Stimulated activated CD8-positive, alpha-beta memory T cell treated with anti-CD3 and anti-CD28 coated beads, Interleukin-7, amount 100 ng/mL, for 1 hour (primary cell): ENCODE data around the gene TMEM134.
"Not testable (repeated sequence)": the region's sequence is repeated elsewhere in the genome, so short reads cannot be mapped to it uniquely, and the experiment has no call there.

Experiments
- DNase-seq, 2 donors: peaks; one replicate each; pipeline ENCODE4 v3.0.0-alpha.2; 2020; ENCODE audit warnings: low read depth in 2 of 2

TMEM134 gene

GRCh38 chr11:67438158-67438902 lies 30.7 kb downstream of the TMEM134 start:
- DNase-seq: peak in 1 of 2 donors; percentile 49

DNA sequence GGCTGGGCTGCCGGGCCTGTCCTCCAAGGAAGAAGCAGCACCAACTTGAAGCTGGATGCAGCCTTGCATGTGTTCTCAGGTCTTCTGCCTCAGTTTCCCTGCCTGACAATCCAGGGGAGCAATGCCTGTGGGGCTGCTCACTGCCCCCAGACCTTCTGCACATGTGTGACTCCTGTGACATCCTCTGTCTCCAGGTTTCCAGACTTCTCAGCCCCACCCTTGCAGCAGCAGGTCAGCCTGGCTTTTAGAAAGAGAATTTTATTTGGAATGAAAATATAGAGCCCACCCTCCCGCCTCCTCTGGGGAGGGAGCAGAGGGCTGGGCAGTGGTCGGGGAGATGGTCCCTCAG lies 31.3 kb downstream of the TMEM134 start:
- DNase-seq: no peak

GRCh38 chr11:67437082-67437808 lies 31.8 kb downstream of the TMEM134 start, which contains the start of gene PTPRCAP:
TSS of gene PTPRCAP (minus strand) at chr11:67437682. CDS start at chr11:67437619, 63 bp downstream.
- peak; percentile 57 to 64 for DNase-seq

- no peak for DNase-seq
Measured at GRCh38 chr11:67436459-67437081, 32.5 kb downstream of the TMEM134 start.

DNA sequence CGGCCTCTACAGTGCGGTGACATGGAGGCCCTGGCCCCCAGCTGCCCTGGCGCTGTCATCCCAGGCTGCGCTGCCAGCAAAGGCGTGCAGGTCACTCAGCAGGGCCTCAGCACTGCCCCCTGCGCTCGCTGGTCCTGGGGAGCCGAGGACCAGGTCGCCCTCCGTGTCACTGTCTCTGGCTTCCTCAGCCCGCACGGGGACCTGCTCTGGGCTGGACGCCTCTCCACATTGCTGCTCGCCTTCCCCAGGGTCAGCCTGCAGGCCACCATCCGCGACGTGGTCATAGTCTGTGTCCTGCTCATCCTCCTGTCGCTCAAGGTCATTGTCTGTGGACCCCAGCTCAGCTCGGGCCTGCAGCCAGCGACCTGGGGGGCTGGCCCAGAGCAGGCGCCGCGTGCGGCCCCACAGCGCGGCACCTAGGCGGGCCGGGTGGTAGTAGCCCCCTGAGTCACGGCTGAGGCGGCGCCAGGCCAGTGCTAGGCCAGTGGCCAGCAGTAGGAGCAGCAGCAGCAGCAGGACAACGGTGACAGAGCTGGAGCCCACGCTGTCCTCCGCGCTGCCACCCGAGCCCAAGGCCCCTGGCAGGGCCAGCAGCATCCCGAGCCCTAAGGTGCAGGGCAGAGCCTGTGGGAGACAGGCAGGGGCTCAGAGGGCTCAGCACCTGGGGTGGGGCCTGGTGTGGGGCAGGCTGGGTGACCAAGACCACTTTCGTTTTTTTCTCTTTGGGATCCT lies 33.2 kb downstream of the TMEM134 start:
- DNase-seq: no peak

DNA sequence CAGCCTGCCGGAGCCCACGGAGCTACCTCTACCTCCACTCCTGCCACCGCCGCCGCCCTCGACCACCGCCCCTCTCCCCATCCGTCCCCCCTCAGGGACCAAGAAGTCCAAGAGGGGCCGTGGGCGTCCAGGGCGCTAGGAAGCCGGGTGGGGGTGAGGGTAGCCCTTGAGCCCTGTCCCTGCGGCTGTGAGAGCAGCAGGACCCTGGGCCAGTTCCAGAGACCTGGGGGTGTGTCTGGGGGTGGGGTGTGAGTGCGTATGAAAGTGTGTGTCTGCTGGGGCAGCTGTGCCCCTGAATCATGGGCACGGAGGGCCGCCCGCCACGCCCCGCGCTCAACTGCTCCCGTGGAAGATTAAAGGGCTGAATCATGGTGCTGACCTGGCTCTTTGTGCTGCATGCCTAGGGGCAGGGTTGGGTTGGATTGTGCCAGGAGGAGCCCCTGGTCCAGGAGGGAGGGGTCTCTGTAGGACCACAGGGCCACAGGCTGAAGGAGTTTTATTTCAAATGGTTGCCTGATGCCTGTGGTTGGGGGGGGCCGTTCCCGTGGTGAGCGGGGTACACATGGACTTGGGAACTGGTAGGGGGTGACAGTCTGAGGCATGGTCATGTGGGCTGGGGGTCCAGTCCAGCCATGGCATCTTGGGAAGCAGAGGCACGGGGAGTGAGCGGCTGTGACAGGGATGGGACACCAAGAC lies 33.9 kb downstream of the TMEM134 start:
- DNase-seq: no peak

GRCh38 chr11:67434395-67434881 lies 34.6 kb downstream of the TMEM134 start:
- DNase-seq: no peak

GRCh38 chr11:67433536-67434394 lies 35.3 kb downstream of the TMEM134 start:
- DNase-seq: no peak

- no peak for DNase-seq
Measured at GRCh38 chr11:67432655-67433349, 36.2 kb downstream of the TMEM134 start.

DNA sequence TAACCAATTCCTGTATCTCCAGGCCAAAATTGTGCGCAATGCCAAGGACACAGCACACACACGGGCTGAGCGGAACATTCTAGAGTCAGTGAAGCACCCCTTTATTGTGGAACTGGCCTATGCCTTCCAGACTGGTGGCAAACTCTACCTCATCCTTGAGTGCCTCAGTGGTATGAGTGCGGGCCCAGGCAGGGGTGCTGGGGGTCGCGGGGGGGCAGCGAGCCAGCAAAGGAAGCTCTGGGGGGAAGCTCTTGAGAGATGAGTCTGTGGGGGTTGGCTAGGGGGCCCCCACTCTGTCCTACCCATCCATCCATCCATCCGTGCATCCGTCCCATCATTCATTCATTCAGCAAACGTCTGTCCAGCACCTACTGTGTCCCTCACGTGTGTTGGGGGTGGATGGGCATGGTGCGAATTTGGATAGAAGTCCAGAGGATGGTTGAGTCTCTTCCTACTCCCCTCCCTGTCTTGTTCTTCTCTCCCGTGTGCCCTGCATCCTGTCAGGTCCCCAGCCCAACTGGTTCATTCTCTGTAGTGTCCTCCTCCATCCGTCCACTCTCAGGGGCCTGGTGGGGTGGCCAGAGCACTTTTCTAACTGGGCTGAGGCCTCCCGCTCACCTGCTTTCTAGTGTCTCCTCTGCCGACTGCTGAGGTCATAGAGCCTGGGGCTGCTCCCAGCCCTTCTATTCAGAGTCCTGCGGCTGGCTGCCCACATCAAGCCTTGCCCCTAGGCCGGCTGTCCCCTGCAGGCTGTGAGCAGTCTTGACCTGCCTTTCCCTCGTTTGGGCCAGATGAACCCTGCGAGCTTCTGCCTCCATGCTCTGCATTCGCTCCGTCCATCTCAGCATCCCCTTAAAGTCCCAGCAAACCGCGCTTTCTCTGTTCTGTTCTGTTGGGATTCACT lies 37.5 kb downstream of the TMEM134 start:
- no peak for DNase-seq

- no peak for DNase-seq
Measured at GRCh38 chr11:67429722-67430121, 39.3 kb downstream of the TMEM134 start.

- no peak for DNase-seq
Measured at GRCh38 chr11:67429038-67429668, 39.9 kb downstream of the TMEM134 start.

GRCh38 chr11:67428052-67429001 lies 40.7 kb downstream of the TMEM134 start, which contains the start of gene RPS6KB2:
TSS of gene RPS6KB2 (plus strand) at chr11:67428494. CDS start at chr11:67428546, 52 bp downstream.
- DNase-seq: peak; percentile 99 to 100

GRCh38 chr11:67427364-67427859 lies 41.6 kb downstream of the TMEM134 start:
- DNase-seq: not testable (repeated sequence)

DNA sequence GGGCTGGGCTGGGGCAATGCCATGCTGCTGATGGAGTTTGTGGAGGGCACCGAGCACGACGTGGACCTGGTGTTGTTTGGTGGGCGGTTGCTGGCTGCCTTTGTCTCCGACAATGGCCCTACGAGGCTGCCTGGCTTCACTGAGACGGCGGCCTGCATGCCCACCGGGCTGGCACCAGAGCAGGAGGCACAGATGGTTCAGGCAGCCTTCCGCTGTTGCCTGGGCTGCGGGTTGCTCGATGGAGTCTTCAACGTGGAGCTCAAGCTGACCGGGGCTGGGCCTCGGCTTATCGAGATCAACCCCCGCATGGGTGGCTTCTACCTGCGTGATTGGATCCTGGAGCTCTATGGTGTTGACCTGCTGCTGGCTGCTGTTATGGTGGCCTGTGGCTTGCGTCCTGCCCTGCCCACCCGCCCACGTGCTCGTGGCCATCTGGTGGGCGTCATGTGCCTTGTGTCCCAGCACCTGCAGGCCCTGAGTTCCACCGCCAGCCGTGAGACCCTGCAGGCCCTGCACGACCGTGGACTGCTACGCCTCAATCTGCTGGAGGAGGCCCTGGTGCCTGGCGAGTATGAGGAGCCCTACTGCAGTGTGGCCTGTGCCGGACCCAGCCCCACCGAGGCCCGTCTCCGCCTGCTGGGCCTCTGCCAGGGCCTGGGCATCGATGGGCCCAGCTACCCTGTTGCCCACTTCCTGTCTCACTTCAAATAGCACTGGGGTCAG lies 45.0 kb downstream of the TMEM134 start:
- no peak for DNase-seq

DNA sequence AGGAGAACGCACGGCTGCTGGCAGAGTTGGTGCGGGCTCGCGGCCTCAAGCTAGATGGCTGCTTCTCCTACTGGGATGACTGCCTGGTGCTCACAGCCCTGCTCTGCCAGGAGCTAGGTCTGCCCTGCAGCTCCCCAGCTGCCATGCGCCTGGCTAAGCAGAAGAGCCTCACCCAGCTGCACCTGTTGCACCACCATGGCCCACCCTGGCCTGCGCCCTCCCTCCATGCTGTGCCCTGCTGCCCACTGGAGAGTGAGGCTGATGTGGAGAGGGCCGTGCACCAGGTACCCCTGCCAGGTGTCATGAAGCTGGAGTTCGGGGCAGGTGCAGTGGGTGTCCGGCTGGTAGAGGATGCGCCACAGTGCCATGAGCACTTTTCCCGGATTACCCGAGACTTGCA lies 45.6 kb downstream of the TMEM134 start:
- no peak for DNase-seq
